Peyer's patch (tissue), 4 donors: ENCODE data around the gene LAPTM5.

Experiments used
- CTCF ChIP-seq, 6 experiments: fragments of 450-650 bp in 4 of 6; fragments of 200-600 bp in 2 of 6; sonication (generic) in 1 of 6; IDR thresholded peaks; one replicate each; pipeline ENCODE4 v1.5.1; 2017 to 2019; ENCODE audit warnings: antibody characterized with exemption in 6 of 6, mild to moderate bottlenecking in 3 of 6, moderate library complexity in 1 of 6
- POLR2A ChIP-seq, 2 donors: fragments of 450-650 bp; IDR thresholded peaks; one replicate each; pipeline ENCODE4 v1.5.1; 2017; ENCODE audit warnings: antibody characterized with exemption in 2 of 2, mild to moderate bottlenecking in 2 of 2, moderate library complexity in 2 of 2

GRCh38 chr1:30773722-30774358 lies 16.3 kb upstream of the LAPTM5 start:
- TF ChIP-seq CTCF (IDR thresholded peaks at IDR 0.05) (no peak), POLR2A (IDR thresholded peaks at IDR 0.05) (no peak)
